Measurements from ENCODE around the gene TECR. TPM values are rescaled to one million over a fixed set of nuclear protein-coding genes. Genes with fewer than 3 reads are reported as not detected.
A peak's percentile ranks its signal among the peaks of the same experiment; 100 is the strongest.

The TECR gene
- total and polyA plus RNA-seq, 8 donors = 41.8 to 129 (median 56.9) TPM

DNA sequence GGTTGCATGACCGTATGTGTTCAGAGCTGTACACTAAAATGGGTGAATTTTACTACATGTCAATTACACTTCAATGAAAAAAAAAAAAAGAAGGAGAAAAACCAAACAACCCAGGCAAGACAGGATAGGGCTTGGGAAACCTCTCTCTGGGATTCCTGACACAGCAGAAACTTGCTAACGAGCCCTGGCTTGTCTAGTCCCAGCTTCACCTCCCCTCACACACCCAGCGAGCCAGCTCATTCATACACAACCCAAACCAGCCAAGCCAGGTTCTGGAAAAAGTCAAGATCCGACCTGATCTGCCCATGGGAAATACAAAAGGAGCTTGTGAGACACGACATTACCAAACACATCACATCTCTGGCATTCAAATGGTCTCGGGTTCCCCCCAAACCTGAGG, 3.7 kb upstream of the TECR start:
- intact Hi-C loops (cut with DNase I) = no loop called here
- TF ChIP-seq, protein P1, sequence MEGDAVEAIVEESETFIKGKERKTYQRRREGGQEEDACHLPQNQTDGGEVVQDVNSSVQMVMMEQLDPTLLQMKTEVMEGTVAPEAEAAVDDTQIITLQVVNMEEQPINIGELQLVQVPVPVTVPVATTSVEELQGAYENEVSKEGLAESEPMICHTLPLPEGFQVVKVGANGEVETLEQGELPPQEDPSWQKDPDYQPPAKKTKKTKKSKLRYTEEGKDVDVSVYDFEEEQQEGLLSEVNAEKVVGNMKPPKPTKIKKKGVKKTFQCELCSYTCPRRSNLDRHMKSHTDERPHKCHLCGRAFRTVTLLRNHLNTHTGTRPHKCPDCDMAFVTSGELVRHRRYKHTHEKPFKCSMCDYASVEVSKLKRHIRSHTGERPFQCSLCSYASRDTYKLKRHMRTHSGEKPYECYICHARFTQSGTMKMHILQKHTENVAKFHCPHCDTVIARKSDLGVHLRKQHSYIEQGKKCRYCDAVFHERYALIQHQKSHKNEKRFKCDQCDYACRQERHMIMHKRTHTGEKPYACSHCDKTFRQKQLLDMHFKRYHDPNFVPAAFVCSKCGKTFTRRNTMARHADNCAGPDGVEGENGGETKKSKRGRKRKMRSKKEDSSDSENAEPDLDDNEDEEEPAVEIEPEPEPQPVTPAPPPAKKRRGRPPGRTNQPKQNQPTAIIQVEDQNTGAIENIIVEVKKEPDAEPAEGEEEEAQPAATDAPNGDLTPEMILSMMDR (IDR thresholded peaks at IDR 0.05) = no peak
- Histone ChIP-seq H3K27me3 (no peaks in the 10 kb centered on the region), H3K4me1 (peaks cover 4 to 7% (median 6%) of the 10 kb centered on the region in 3 donors), H3K9me3 (no peaks in the 10 kb centered on the region), H3K4me3 (no peak overlapping the region), H3K36me3 (no peaks in the 10 kb centered on the region), H3K27ac (no peak overlapping the region)
- DNase-seq = no peak
- ATAC-seq = no peak
- WGBS, 2 donors = 62 to 72% methylated on average over 6 of the region's 6 CpGs
- FAIRE-seq = no peak

DNA sequence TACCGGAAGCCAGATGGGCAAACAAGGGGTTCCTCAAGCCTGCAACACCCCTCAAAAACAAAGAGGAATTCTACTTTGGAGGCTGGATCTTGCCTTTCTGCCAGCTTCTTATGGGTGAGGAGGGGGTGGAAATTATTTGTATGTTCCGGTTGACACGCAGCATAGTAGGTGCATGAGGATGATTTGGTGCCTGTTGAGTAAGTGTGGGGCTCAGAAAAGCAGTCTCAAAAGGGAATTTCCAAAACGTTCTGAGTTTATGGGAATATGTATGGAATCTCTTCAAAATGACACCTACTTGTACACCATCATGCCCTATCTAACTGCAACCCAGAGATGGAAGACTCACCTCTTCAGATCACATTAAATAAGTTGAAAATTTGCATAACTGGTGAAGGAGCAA, 3.0 kb upstream of the TECR start:
- H3K36me3 ChIP-seq = no peaks in the 10 kb centered on the region
- no peak for FAIRE-seq
- DNase-seq = no peak
- intact Hi-C loops (cut with DNase I) = no loop called here
- peaks cover 4 to 9% (median 6%) of the 10 kb centered on the region in 3 donors for H3K4me1 ChIP-seq
- H3K9me3 ChIP-seq = no peaks in the 10 kb centered on the region
- H3K4me3 ChIP-seq = no peak overlapping the region
- H3K27me3 ChIP-seq = no peaks in the 10 kb centered on the region
- 66 to 71% methylated on average over 4 of the region's 4 CpGs for WGBS, 2 donors
- TF ChIP-seq, protein P1 (IDR thresholded peaks at IDR 0.05) = no peak
- no peak for ATAC-seq
- no peak overlapping the region for H3K27ac ChIP-seq

DNA sequence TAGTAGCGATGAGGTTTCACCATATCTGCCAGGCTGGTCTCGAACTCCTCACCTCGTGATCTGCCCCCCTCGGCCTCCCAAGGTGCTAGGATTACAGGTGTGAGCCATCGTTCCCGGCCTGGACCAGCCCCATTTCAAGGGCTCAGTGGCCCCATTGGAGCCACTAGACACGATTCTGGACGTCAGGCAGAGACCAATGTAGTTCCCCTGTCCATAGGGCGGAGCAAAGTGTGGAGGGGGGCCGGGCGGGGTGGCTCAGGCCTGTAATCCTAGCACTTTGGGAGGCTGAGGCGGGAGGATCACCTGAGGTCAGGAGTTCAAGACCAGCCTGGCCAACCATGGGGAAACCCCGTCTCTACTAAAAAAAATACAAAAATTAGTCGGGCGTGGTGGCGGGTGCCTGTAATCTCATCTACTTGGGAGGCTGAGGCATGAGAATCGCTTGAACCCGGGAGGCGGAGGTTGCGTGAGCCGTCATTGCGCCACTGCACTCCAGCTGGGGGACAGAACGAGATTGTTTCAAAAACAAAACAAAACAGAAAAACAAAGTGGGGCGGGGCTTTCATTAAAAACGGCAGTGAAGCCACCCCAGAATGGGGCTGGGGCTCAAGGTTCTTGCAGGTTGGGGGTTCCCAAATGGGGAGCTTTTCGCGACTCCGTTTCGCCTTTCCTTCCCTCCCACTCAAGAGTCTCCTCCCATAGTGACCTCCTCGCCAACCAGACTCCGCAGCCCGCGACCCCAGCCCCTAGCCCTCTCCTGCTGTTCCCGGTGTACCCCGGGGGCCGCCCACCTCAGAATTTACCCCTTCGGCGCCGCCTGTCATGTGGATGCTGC, 758 bp upstream of the TECR start:
- peaks cover 4 to 9% (median 9%) of the 10 kb centered on the region in 3 donors for H3K4me1 ChIP-seq
- peak overlapping the region in 2 of 4 donors; percentile 37 to 97 for H3K27ac ChIP-seq
- DNase-seq = peak in 5 of 6 donors; percentile 14 to 58 (median 49)
- no peaks in the 10 kb centered on the region for H3K36me3 ChIP-seq
- WGBS, 2 donors = 27 to 36% methylated on average over 32 to 39 of the region's 39 CpGs
- H3K27me3 ChIP-seq = no peaks in the 10 kb centered on the region
- TF ChIP-seq, protein P1 (IDR thresholded peaks at IDR 0.05) = no peak
- intact Hi-C loops (cut with DNase I) = no loop called here
- FAIRE-seq = no peak
- ATAC-seq = no peak
- peak overlapping the region; percentile 29 to 79 (median 50) for H3K4me3 ChIP-seq
- H3K9me3 ChIP-seq = no peaks in the 10 kb centered on the region

DNA sequence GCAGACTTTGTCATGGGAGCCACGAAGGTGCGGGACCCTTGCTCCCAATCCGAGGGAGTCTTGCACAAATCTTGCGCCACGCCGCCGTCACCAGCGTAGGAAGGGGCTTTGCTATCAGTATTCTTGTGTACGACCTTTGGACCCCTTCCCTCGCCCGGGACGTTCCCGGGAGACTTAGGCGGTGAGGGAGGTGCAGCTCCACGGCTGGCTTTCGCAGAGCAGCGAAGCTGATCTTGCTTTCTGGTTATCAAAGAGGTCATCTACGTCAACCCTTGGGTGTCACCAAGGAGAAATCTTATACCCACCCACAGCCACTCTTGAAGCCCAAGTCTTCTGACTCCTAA, 583 bp downstream of the TECR start:
- Histone ChIP-seq H3K27ac (peak overlapping the region; percentile 81 to 97 (median 86)), H3K27me3 (no peaks in the 10 kb centered on the region), H3K4me1 (peaks cover 4 to 9% (median 9%) of the 10 kb centered on the region in 3 donors), H3K36me3 (no peaks in the 10 kb centered on the region), H3K9me3 (no peaks in the 10 kb centered on the region), H3K4me3 (peak overlapping the region; percentile 41 to 79 (median 61))
- TF ChIP-seq, protein P1 (IDR thresholded peaks at IDR 0.05) = no peak
- FAIRE-seq = no peak
- 0% methylated on average over 18 of the region's 18 CpGs for WGBS, 2 donors
- peak in 3 of 4 donors; percentile 5 to 10 (median 9) for ATAC-seq
- intact Hi-C loops (cut with DNase I) = no loop called here
- DNase-seq = no peak

DNA sequence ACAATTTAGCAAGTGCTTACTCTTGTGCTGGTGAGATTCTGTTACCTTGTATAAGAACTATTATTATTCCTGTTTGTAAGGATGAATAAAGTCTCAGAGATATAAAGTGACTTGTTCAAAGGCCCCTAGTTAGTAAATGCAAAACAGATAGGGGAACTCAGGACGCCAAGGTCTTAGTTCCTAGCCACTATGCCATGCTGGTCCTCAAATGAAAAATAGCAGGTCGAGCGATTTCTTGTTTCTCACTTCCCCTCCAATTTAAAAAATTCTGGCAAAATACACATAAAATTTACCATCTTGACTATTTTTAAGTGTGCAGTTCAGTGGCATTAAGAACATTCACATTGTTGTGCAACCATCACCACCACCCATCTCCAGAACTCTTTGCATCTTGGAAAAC, 1.1 kb downstream of the TECR start:
- Histone ChIP-seq H3K27me3 (no peaks in the 10 kb centered on the region), H3K27ac (peak overlapping the region in 1 of 4 donors; percentile 81), H3K9me3 (no peaks in the 10 kb centered on the region), H3K4me1 (peaks cover 4 to 9% (median 9%) of the 10 kb centered on the region in 3 donors), H3K36me3 (no peaks in the 10 kb centered on the region), H3K4me3 (peak overlapping the region in 3 of 4 donors; percentile 41 to 79 (median 53))
- ATAC-seq (no peak), DNase-seq (no peak), FAIRE-seq (no peak)
- 55 to 59% methylated on average over 3 of the region's 3 CpGs for WGBS, 2 donors
- intact Hi-C loops (cut with DNase I) = no loop called here
- TF ChIP-seq, protein P1 (IDR thresholded peaks at IDR 0.05) = no peak

Data from pancreas (tissue), 10 donors.